Retinal pigment epithelial cell (primary cell): ENCODE measurements around the gene RPTOR.
A peak's percentile ranks its signal among the peaks of the same experiment; 100 is the strongest.

Experiments
- DNase-seq: peaks from one replicate; pipeline ENCODE4 v3.0.0-alpha.2; 2010; ENCODE audit warnings: low read depth
- H3K4me3 ChIP-seq: 2 replicates; pipeline ENCODE4 v1.5.1; 2011; ENCODE audit warnings: mild to moderate bottlenecking, low read length, control low read depth, moderate library complexity
- CTCF ChIP-seq: conservative IDR thresholded peaks from 2 replicates; pipeline ENCODE4 v1.5.1; 2011; ENCODE audit warnings: low read depth, low read length, control low read depth, inconsistent platforms

Gene RPTOR

GRCh38 chr17:80720610-80721577 lies 176.3 kb downstream of the RPTOR start:
- peak; percentile 13 for DNase-seq
- H3K4me3 ChIP-seq: no peak overlapping the region
- TF ChIP-seq CTCF: no peak

GRCh38 chr17:80722661-80723060 lies 178.0 kb downstream of the RPTOR start:
- no peak for DNase-seq

GRCh38 chr17:80724775-80725266 lies 180.2 kb downstream of the RPTOR start:
- no peak for TF ChIP-seq CTCF
- peak; percentile 13 for DNase-seq
- H3K4me3 ChIP-seq: no peak overlapping the region

More at GRCh38 chr17:80722661-80723060, 178.0 kb downstream of the RPTOR start:
- no peak for TF ChIP-seq CTCF
- H3K4me3 ChIP-seq: no peak overlapping the region

GRCh38 chr17:80725517-80725916 lies 180.9 kb downstream of the RPTOR start:
- no peak for DNase-seq
- no peak overlapping the region for H3K4me3 ChIP-seq
- no peak for TF ChIP-seq CTCF

GRCh38 chr17:80726558-80727408 lies 182.1 kb downstream of the RPTOR start:
- TF ChIP-seq CTCF: no peak
- DNase-seq: no peak
- H3K4me3 ChIP-seq: no peak overlapping the region

- no peak for DNase-seq
- H3K4me3 ChIP-seq: no peak overlapping the region
- no peak for TF ChIP-seq CTCF
Observed at GRCh38 chr17:80727409-80727755, 182.7 kb downstream of the RPTOR start.
